H9 (cell line): ENCODE data around the gene DGUOK. TPM values are rescaled to one million over a fixed set of nuclear protein-coding genes. Genes with fewer than 3 reads are reported as not detected.
A peak's percentile ranks its signal among the peaks of the same experiment; 100 is the strongest.

Source experiments
- DNase-seq: peaks from one replicate; pipeline ENCODE4 v3.0.0-alpha.2; 2017
- H2AFZ ChIP-seq: one replicate; pipeline ENCODE4 v1.6.1; 2013; ENCODE audit warnings: mild to moderate bottlenecking, low read length, control low read depth, moderate library complexity
- H2AK5ac ChIP-seq: 2 replicates; pipeline ENCODE4 v1.6.1; 2013; ENCODE audit warnings: low read length, control low read depth, mixed read lengths; ENCODE audit not compliant: insufficient read length
- H2BK120ac ChIP-seq: one replicate; pipeline ENCODE4 v1.6.1; 2013; ENCODE audit warnings: low read depth, mild to moderate bottlenecking, low read length, control low read depth, inconsistent platforms; ENCODE audit not compliant: poor library complexity, severe bottlenecking
- H2BK12ac ChIP-seq: 2 replicates; pipeline ENCODE4 v1.6.1; 2013; ENCODE audit warnings: low read length, control low read depth, mixed read lengths, low read depth; ENCODE audit not compliant: insufficient read length
- H2BK15ac ChIP-seq: 2 replicates; pipeline ENCODE4 v1.6.1; 2013; ENCODE audit warnings: low read depth, low read length, control low read depth
- H2BK20ac ChIP-seq: one replicate; pipeline ENCODE4 v1.6.1; 2013; ENCODE audit warnings: low read depth, mild to moderate bottlenecking, low read length, control low read depth, inconsistent platforms; ENCODE audit not compliant: poor library complexity, severe bottlenecking
- H2BK5ac ChIP-seq: 2 replicates; pipeline ENCODE4 v1.6.1; 2013; ENCODE audit warnings: low read length, control low read depth, mixed read lengths; ENCODE audit not compliant: insufficient read length
- H3K14ac ChIP-seq: 2 replicates; pipeline ENCODE4 v1.6.1; 2013; ENCODE audit warnings: low read length, control low read depth; ENCODE audit not compliant: insufficient read depth
- H3K18ac ChIP-seq: 2 replicates; pipeline ENCODE4 v1.6.1; 2013; ENCODE audit warnings: low read depth, mild to moderate bottlenecking, mixed read lengths, low read length, control low read depth; ENCODE audit not compliant: insufficient read length
- H3K23ac ChIP-seq: 2 replicates; pipeline ENCODE4 v1.6.1; 2013; ENCODE audit warnings: low read length, control low read depth, mixed read lengths, low read depth; ENCODE audit not compliant: insufficient read length
- H3K23me2 ChIP-seq: 2 replicates; pipeline ENCODE4 v1.6.1; 2013; ENCODE audit warnings: low read depth, mild to moderate bottlenecking, mixed read lengths, low read length, control low read depth; ENCODE audit not compliant: insufficient read length, poor library complexity, severe bottlenecking
- H3K27ac ChIP-seq: 2 replicates; pipeline ENCODE4 v1.5.1; 2013; ENCODE audit warnings: low read length, control low read depth, mixed read lengths, low read depth; ENCODE audit not compliant: insufficient read length
- H3K27me3 ChIP-seq: 2 replicates; pipeline ENCODE4 v1.6.1; 2013; ENCODE audit warnings: low read length, control low read depth, inconsistent platforms; ENCODE audit not compliant: insufficient read depth
- H3K4ac ChIP-seq: 2 replicates; pipeline ENCODE4 v1.6.1; 2013; ENCODE audit warnings: low read depth, mild to moderate bottlenecking, control low read depth, inconsistent platforms, low read length, moderate library complexity
- H3K4me1 ChIP-seq: 2 replicates; pipeline ENCODE4 v1.6.1; 2013; ENCODE audit warnings: low read length, control low read depth, inconsistent platforms; ENCODE audit not compliant: insufficient read depth
- H3K4me2 ChIP-seq: 2 replicates; pipeline ENCODE4 v1.6.1; 2013; ENCODE audit warnings: low read length, control low read depth, mixed read lengths; ENCODE audit not compliant: insufficient read length, insufficient read depth
- H3K56ac ChIP-seq: 2 replicates; pipeline ENCODE4 v1.6.1; 2013; ENCODE audit warnings: low read depth, mild to moderate bottlenecking, mixed read lengths, low read length, control low read depth; ENCODE audit not compliant: insufficient read length
- H3K79me1 ChIP-seq: 2 replicates; pipeline ENCODE4 v1.6.1; 2013; ENCODE audit warnings: low read depth, mild to moderate bottlenecking, moderate library complexity, low read length, control low read depth, inconsistent platforms; ENCODE audit not compliant: insufficient read depth, poor library complexity, severe bottlenecking
- H3K79me2 ChIP-seq: 2 replicates; pipeline ENCODE4 v1.6.1; 2013; ENCODE audit warnings: low read length, control low read depth, inconsistent platforms; ENCODE audit not compliant: insufficient read depth
- H3K9ac ChIP-seq: 2 replicates; pipeline ENCODE4 v1.6.1; 2013; ENCODE audit warnings: low read length, control low read depth, mixed read lengths; ENCODE audit not compliant: insufficient read length; ENCODE audit errors: extremely low read depth
- H3K9me3 ChIP-seq: one replicate; pipeline ENCODE4 v1.6.1; 2013; ENCODE audit warnings: low read depth, low read length, inconsistent platforms; ENCODE audit not compliant: control insufficient read depth
- H3T11ph ChIP-seq: one replicate; pipeline ENCODE4 v1.6.1; 2013; ENCODE audit warnings: mild to moderate bottlenecking, low read length, control low read depth, inconsistent platforms
- H4K20me1 ChIP-seq: one replicate; pipeline ENCODE4 v1.6.1; 2013; ENCODE audit not compliant: control insufficient read depth, insufficient read length, insufficient read depth
- H4K5ac ChIP-seq: 2 replicates; pipeline ENCODE4 v1.6.1; 2013; ENCODE audit warnings: low read depth, mild to moderate bottlenecking, mixed read lengths, low read length, control low read depth; ENCODE audit not compliant: insufficient read length
- H4K8ac ChIP-seq: replicated peaks from 2 replicates; pipeline ENCODE4 v1.6.1; 2013; ENCODE audit warnings: low read length, control low read depth, mixed read lengths, low read depth; ENCODE audit not compliant: insufficient read length
- H4K91ac ChIP-seq: 2 replicates; pipeline ENCODE4 v1.6.1; 2013; ENCODE audit warnings: low read depth, mild to moderate bottlenecking, moderate library complexity, mixed read lengths, low read length, control low read depth; ENCODE audit not compliant: insufficient read length
- H3K27ac Mint-ChIP-seq, 3 experiments: 2 replicates in 2 of 3; 3 replicates in 1 of 3; pipeline ENCODE4 v1.8.0; 2020 to 2021; ENCODE audit warnings: mixed read lengths in 3 of 3, mild to moderate bottlenecking in 1 of 3, moderate library complexity in 1 of 3
- H3K27me3 Mint-ChIP-seq: 2 replicates; pipeline ENCODE4 v1.8.0; 2021; ENCODE audit warnings: low read depth, mild to moderate bottlenecking, moderate library complexity, mixed read lengths
- H3K36me3 Mint-ChIP-seq, 3 experiments: 2 replicates in 2 of 3; 3 replicates in 1 of 3; pipeline ENCODE4 v1.8.0; 2020 to 2021; ENCODE audit warnings: low read depth in 3 of 3, mixed read lengths in 3 of 3; ENCODE audit not compliant: insufficient read depth in 1 of 3
- H3K4me1 Mint-ChIP-seq, 2 experiments: 2 replicates each; pipeline ENCODE4 v1.8.0; 2020; ENCODE audit warnings: mixed read lengths in 2 of 2
- H3K4me3 Mint-ChIP-seq, 2 experiments: 2 replicates in 1 of 2; 3 replicates in 1 of 2; pipeline ENCODE4 v1.8.0; 2020 to 2021; ENCODE audit warnings: mild to moderate bottlenecking in 2 of 2, mixed read lengths in 2 of 2, moderate library complexity in 1 of 2
- H3K9me3 Mint-ChIP-seq, 2 experiments: 2 replicates in 1 of 2; 3 replicates in 1 of 2; pipeline ENCODE4 v1.8.0; 2020; ENCODE audit warnings: mild to moderate bottlenecking in 2 of 2, mixed read lengths in 2 of 2, moderate library complexity in 1 of 2
- CTCF ChIP-seq: fragments of 200-600 bp; sonication (generic); conservative IDR thresholded peaks from 3 replicates; pipeline ENCODE4 v1.8.0; 2021; ENCODE audit warnings: antibody characterized with exemption, mild to moderate bottlenecking
- WGBS: extraction: QIAGEN DNeasy Blood & Tissue Kit; methylation state at CpG from one replicate; pipeline ENCODE4 v1.1.7; 2013; ENCODE audit warnings: missing lambda C conversion rate, low lambda C conversion rate, mixed read lengths; ENCODE audit not compliant: insufficient read length; ENCODE audit errors: extremely low coverage; 5-methylcytosine and 5-hydroxymethylcytosine counted together
- total RNA-seq: library from RNA; stranded (reverse); gene quantifications from 2 replicates; pipeline ENCODE4 v1.2.1, GENCODE V29; 2021

DGUOK gene
- total RNA-seq, 1 experiment from 2014 or later, result 98.5 TPM

GRCh38 chr2:73987109-73987947, 60.6 kb downstream of the DGUOK start:
- Histone ChIP-seq H3K27ac (no peak overlapping the region), H2BK120ac (no peak overlapping the region), H3K79me2 (peaks cover 7% of the 10 kb centered on the region; the same call in 1 of the 2 replicates), H3K79me1 (peaks cover 4% of the 10 kb centered on the region), H4K8ac (no peak overlapping the region), H3K23ac (no peak overlapping the region), H3K56ac (no peak overlapping the region), H2BK5ac (no peak overlapping the region), H2BK12ac (no peak overlapping the region), H4K5ac (no peak overlapping the region), H2AK5ac (no peak overlapping the region), H3K18ac (no peak overlapping the region), H3K9ac (no peak overlapping the region), H3K4me2 (peak overlapping the region; percentile 20), H4K20me1 (peaks cover 2% of the 10 kb centered on the region), H3K9me3 (no peaks in the 10 kb centered on the region), H3K4me1 (peaks cover 21% of the 10 kb centered on the region; the same call in 1 of the 2 replicates), H3K4ac (no peak overlapping the region), H2AFZ (no peak overlapping the region), H4K91ac (no peak overlapping the region), H3T11ph (no peak overlapping the region), H3K27me3 (peaks cover 7% of the 10 kb centered on the region; the same call in 1 of the 2 replicates), H3K23me2 (peaks cover 15% of the 10 kb centered on the region), H2BK20ac (no peak overlapping the region), H2BK15ac (no peak overlapping the region), H3K14ac (no peak overlapping the region)
- WGBS, result no CpG with 5 or more reads among the region's 24 CpGs
- H3K4me3 Mint-ChIP-seq, result peak overlapping the region; percentile 70 to 84
- peaks cover 20 to 47% (median 24%) of the 10 kb centered on the region in 3 experiments for H3K36me3 Mint-ChIP-seq
- peaks cover 25% of the 10 kb centered on the region for H3K27me3 Mint-ChIP-seq
- peaks cover 48 to 51% of the 10 kb centered on the region in 2 experiments for H3K4me1 Mint-ChIP-seq
- no peak for TF ChIP-seq CTCF
- no peak overlapping the region; a peak in 1 of 7 replicates for H3K27ac Mint-ChIP-seq
- no peaks in the 10 kb centered on the region for H3K9me3 Mint-ChIP-seq
- DNase-seq, result no peak
